ENCODE results near the gene PTX3.

Gene PTX3

GRCh38 chr3:157471064-157471463 lies 34.4 kb downstream of the PTX3 start:
- in situ Hi-C loops (cut with MboI; ENCODE audit: low sequenced_read_pairs): no loop called here

DNA sequence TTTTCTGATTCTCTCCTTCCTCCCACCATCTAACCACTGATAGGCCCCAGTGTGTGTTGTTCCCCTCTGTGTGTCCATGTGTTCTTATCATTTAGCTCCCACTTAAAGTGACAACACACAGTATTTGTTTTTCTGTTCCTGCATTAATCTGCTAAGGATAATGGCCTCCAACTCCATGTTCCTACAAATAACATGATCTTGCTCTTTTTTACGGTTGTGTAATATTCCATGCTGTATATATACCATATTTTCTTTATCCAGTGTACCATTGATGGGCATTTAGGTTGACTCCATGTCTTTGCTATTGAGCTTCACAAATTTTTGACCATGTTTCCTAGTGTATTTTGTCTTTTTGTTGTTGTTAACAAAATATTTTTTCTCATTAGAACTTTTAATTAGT lies 36.0 kb downstream of the PTX3 start:
- in situ Hi-C loops (cut with MboI; ENCODE audit: low sequenced_read_pairs): no loop called here

DNA sequence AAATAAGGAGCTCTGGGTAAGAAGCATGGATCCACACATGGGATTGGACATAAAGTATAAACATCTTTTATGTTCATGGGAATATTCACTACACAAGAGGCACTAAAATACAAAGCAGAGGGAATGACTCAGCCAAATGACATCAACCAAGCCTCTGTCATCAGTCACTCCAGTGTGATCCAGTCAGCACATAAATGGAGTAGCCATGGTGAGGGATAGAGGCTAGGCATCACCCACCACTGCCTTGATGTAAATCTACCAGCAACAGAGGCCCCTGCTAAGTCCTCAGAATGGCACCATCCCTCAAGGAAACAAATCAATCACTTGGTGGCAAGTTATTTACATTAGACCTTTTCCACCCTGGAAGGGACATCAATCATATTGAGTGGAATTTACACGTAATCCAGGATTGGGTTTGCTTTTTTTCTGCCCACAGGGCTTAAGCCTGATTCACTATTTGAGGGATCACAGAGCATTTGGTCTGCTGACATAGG lies 39.3 kb downstream of the PTX3 start:
- in situ Hi-C loops (cut with MboI; ENCODE audit: low sequenced_read_pairs): no loop called here

DNA sequence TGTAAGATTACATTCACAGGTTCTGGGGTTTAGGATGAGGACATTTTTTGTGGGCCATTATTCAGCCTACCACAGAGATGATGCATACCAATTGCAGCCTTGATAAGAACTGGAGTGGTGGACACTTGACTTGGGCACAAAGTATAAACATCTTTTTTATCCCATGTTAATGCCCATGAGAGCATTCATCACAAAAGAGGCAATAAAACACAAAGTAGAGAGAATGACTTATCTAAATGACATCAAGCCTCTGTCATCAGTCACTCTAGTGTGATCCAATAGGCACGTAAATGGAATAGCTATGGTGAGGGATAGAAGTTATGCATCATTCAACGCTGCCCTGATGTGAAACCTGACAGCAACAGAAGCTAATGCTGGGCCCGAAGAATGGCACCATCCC lies 40.8 kb downstream of the PTX3 start:
- in situ Hi-C loops (cut with MboI; ENCODE audit: low sequenced_read_pairs): no loop called here

- in situ Hi-C loops (cut with MboI; ENCODE audit: low sequenced_read_pairs): no loop called here
These were observed 43.0 kb downstream of the PTX3 start for GRCh38 chr3:157479464-157480243.

DNA sequence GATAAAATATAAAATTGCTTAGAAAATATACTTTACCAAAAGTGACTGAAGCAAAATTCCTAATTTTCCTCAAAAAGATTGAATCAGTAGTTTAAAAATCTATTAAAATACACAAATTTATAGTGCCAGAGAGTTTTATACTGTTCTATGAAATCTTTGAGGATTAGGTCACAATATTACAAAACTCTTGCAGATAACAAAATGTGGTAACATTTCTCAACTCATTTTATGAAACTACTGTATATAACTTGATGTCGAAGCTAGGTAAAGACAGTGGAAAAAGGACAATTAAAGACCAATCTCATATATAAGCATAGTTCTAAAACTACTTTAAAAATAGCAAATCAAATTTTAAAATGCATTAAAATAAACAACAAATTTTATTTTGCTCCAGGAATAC lies 50.7 kb downstream of the PTX3 start:
- in situ Hi-C loops (cut with MboI; ENCODE audit: low sequenced_read_pairs): no loop called here

DNA sequence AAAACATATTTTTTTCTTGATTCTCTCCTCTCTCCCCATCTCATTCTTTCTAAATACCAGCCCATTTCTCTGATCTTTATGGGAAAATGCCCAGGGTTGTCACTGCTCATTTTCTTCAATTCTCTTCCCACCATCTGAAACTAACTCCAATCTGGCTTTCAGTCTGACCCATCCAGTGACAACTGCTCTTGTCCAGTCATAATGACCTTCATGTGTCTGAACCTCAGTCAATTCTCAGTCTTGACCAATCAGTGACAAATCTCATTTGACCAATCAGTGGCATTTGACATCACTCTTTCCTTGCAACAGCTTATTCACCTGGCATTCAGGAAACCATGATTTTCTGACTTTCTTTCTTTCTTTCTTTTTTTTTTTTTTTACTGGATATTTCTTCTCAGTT lies 51.5 kb downstream of the PTX3 start:
- in situ Hi-C loops (cut with MboI; ENCODE audit: low sequenced_read_pairs): no loop called here

DNA sequence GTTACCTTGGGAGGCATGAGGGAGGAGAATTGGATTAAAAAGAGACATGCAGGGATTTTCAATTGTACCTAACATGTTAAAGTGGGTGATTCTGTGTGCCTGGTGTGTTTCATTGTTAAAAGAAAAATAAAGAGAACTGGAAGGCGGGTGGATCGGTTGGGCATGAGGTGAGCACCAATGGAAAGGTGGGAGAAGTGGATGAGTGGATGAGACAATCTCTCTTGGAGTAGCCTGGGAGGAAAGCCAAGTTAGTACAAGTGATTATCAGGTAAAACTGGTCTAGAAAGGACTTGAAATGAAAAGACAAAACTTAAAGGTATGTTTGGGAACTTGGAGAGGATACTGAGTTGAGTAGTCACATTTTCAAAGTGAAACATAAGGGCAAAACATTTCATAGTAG lies 54.5 kb downstream of the PTX3 start:
- in situ Hi-C loops (cut with MboI; ENCODE audit: low sequenced_read_pairs): no loop called here

Measured in hTERT RPE-1 (cell line).